Measurements from ENCODE around the gene CLSTN2. TPM values are rescaled to one million over a fixed set of nuclear protein-coding genes. Genes with fewer than 3 reads are reported as not detected.

CLSTN2 gene
- total RNA-seq, 2 donors from 2014 or later, result 0.82 to 1.3 TPM

- H3K27me3 ChIP-seq, result no peaks in the 10 kb centered on the region
- H3K9ac ChIP-seq (ENCODE audit: low read depth in 2 of 2, low read length in 2 of 2), result no peak overlapping the region
- H3K27ac ChIP-seq, result no peak overlapping the region
- DNase-seq, result no peak
- no peaks in the 10 kb centered on the region for H3K4me1 ChIP-seq
- no peak overlapping the region for H3K4me3 ChIP-seq
- intact Hi-C loops (cut with DNase I), result no loop called here
- TF ChIP-seq CTCF (IDR thresholded peaks at IDR 0.05), result no peak
- no peaks in the 10 kb centered on the region for H3K36me3 ChIP-seq
- no peaks in the 10 kb centered on the region for H3K9me3 ChIP-seq
Measured at GRCh38 chr3:140446734-140447133, 511.7 kb downstream of the CLSTN2 start.

GRCh38 chr3:140447136-140447535, 512.2 kb downstream of the CLSTN2 start:
- no peak for DNase-seq
- TF ChIP-seq CTCF (IDR thresholded peaks at IDR 0.05), result no peak
- intact Hi-C loops (cut with DNase I), result no loop called here
- Histone ChIP-seq H3K4me1 (no peaks in the 10 kb centered on the region), H3K4me3 (no peak overlapping the region), H3K36me3 (no peaks in the 10 kb centered on the region), H3K9me3 (no peaks in the 10 kb centered on the region), H3K9ac (ENCODE audit: low read depth in 2 of 2, low read length in 2 of 2) (no peak overlapping the region), H3K27me3 (no peaks in the 10 kb centered on the region), H3K27ac (no peak overlapping the region)

GRCh38 chr3:140448001-140448400, 513.0 kb downstream of the CLSTN2 start:
- intact Hi-C loops (cut with DNase I), result no loop called here

GRCh38 chr3:140449413-140450256, 514.6 kb downstream of the CLSTN2 start:
- H3K4me1 ChIP-seq, result no peaks in the 10 kb centered on the region
- no peak overlapping the region for H3K4me3 ChIP-seq
- H3K27me3 ChIP-seq, result no peaks in the 10 kb centered on the region
- H3K9me3 ChIP-seq, result no peaks in the 10 kb centered on the region
- intact Hi-C loops (cut with DNase I), result no loop called here
- H3K9ac ChIP-seq (ENCODE audit: low read depth in 2 of 2, low read length in 2 of 2), result no peak overlapping the region
- DNase-seq, result no peak
- H3K27ac ChIP-seq, result no peak overlapping the region
- no peaks in the 10 kb centered on the region for H3K36me3 ChIP-seq
- TF ChIP-seq CTCF (IDR thresholded peaks at IDR 0.05), result no peak

More at GRCh38 chr3:140448001-140448400, 513.0 kb downstream of the CLSTN2 start:
- Histone ChIP-seq H3K4me3 (no peak overlapping the region), H3K27me3 (no peaks in the 10 kb centered on the region), H3K9ac (ENCODE audit: low read depth in 2 of 2, low read length in 2 of 2) (no peak overlapping the region), H3K36me3 (no peaks in the 10 kb centered on the region), H3K9me3 (no peaks in the 10 kb centered on the region), H3K27ac (no peak overlapping the region), H3K4me1 (no peaks in the 10 kb centered on the region)
- DNase-seq, result peak; percentile 20
- TF ChIP-seq CTCF (IDR thresholded peaks at IDR 0.05), result no peak

GRCh38 chr3:140453750-140454149, 518.8 kb downstream of the CLSTN2 start:
- H3K4me3 ChIP-seq, result no peak overlapping the region
- H3K9ac ChIP-seq (ENCODE audit: low read depth in 2 of 2, low read length in 2 of 2), result no peak overlapping the region
- H3K4me1 ChIP-seq, result no peaks in the 10 kb centered on the region
- intact Hi-C loops (cut with DNase I), result no loop called here
- H3K36me3 ChIP-seq, result no peaks in the 10 kb centered on the region
- DNase-seq, result no peak
- H3K27me3 ChIP-seq, result no peaks in the 10 kb centered on the region
- no peaks in the 10 kb centered on the region for H3K9me3 ChIP-seq
- TF ChIP-seq CTCF (IDR thresholded peaks at IDR 0.05), result no peak
- H3K27ac ChIP-seq, result no peak overlapping the region

Measured in colonic mucosa (tissue), 4 donors.